HEK293 (cell line): ENCODE measurements around the gene CDC14B.

Experiments
- CTCF ChIA-PET: fragments of 350-600 bp; formaldehyde crosslinking; extraction: SDS; loops from one replicate; lab custom pipeline; 2021; ENCODE audit warnings: antibody characterized with exemption; lab: Yijun Ruan, JAX
- POLR2A ChIA-PET: fragments of 300-600 bp; formaldehyde crosslinking; extraction: SDS; loops from one replicate; lab custom pipeline; 2020; ENCODE audit warnings: antibody characterized with exemption, inconsistent platforms; lab: Yijun Ruan, JAX
- H3K27ac ChIP-seq: fragments of 200-500 bp; sonication (Bioruptor generic); 2 replicates; pipeline ENCODE4 v1.5.1; 2014; ENCODE audit warnings: low read depth, low read length, control low read depth, inconsistent platforms; ENCODE audit errors: extremely low read depth
- H3K36me3 ChIP-seq, 2 experiments: fragments of 200-500 bp in 1 of 2; sonication (Bioruptor generic) in 1 of 2; 1 replicate in 1 of 2; 2 replicates in 1 of 2; pipeline ENCODE4 v1.5.1; 2014 to 2017; ENCODE audit warnings: inconsistent platforms in 2 of 2, low read length in 2 of 2; ENCODE audit not compliant: control insufficient read depth in 2 of 2, insufficient read depth in 1 of 2
- H3K4me1 ChIP-seq: fragments of 200-500 bp; sonication (Bioruptor generic); 2 replicates; pipeline ENCODE4 v1.5.1; 2014; ENCODE audit warnings: mild to moderate bottlenecking, low read length, inconsistent platforms; ENCODE audit not compliant: control insufficient read depth, insufficient read depth
- H3K4me3 ChIP-seq: 2 replicates; pipeline ENCODE4 v1.5.1; 2011; ENCODE audit warnings: low read depth, mild to moderate bottlenecking, control low read depth, low read length, moderate library complexity
- H3K9me3 ChIP-seq: fragments of 200-500 bp; sonication (Bioruptor generic); 2 replicates; pipeline ENCODE4 v1.5.1; 2014; ENCODE audit warnings: low read depth, low read length, inconsistent platforms; ENCODE audit not compliant: control insufficient read depth, insufficient read depth
- EGR2 ChIP-seq: fragments of 450-650 bp; formaldehyde crosslinking; IDR thresholded peaks from 2 replicates; pipeline ENCODE4 v1.5.1; 2016; ENCODE audit warnings: low read depth, missing biosample characterization, missing genetic modification characterization
- GLI4 ChIP-seq: fragments of 450-650 bp; formaldehyde crosslinking; IDR thresholded peaks from 2 replicates; pipeline ENCODE4 v1.5.1; 2016; ENCODE audit warnings: missing biosample characterization, missing genetic modification characterization
- MEIS1 ChIP-seq: sonication (generic); formaldehyde crosslinking; IDR thresholded peaks from 2 replicates; pipeline ENCODE4 v1.8.1; 2022; ENCODE audit warnings: missing genetic modification reagents, mild to moderate bottlenecking, borderline replicate concordance
- MZF1 ChIP-seq: fragments of 450-650 bp; formaldehyde crosslinking; IDR thresholded peaks from 2 replicates; pipeline ENCODE4 v1.5.1; 2017; ENCODE audit warnings: missing biosample characterization, missing genetic modification characterization, borderline replicate concordance
- REST ChIP-seq: fragments of 450-650 bp; formaldehyde crosslinking; IDR thresholded peaks from 2 replicates; pipeline ENCODE4 v1.5.1; 2016; ENCODE audit warnings: missing biosample characterization, missing genetic modification characterization
- ZNF138 ChIP-seq: fragments of 450-650 bp; formaldehyde crosslinking; IDR thresholded peaks from 2 replicates; pipeline ENCODE4 v1.5.1; 2016; ENCODE audit warnings: missing biosample characterization, missing genetic modification characterization, borderline replicate concordance
- ZNF16 ChIP-seq: fragments of 450-650 bp; formaldehyde crosslinking; IDR thresholded peaks from 2 replicates; pipeline ENCODE4 v1.5.1; 2016; ENCODE audit warnings: low read depth, missing biosample characterization, missing genetic modification characterization
- ZNF175 ChIP-seq: fragments of 450-650 bp; formaldehyde crosslinking; IDR thresholded peaks from 2 replicates; pipeline ENCODE4 v1.5.1; 2016; ENCODE audit warnings: missing biosample characterization, missing genetic modification characterization
- ZNF19 ChIP-seq: fragments of 450-650 bp; formaldehyde crosslinking; IDR thresholded peaks from 2 replicates; pipeline ENCODE4; 2016; ENCODE audit warnings: missing biosample characterization, missing genetic modification characterization, low read depth
- ZNF26 ChIP-seq: fragments of 450-650 bp; formaldehyde crosslinking; IDR thresholded peaks from 2 replicates; pipeline ENCODE4 v1.5.1; 2016; ENCODE audit warnings: missing biosample characterization, missing genetic modification characterization
- ZNF324 ChIP-seq: fragments of 450-650 bp; formaldehyde crosslinking; IDR thresholded peaks from 2 replicates; pipeline ENCODE4 v1.5.1; 2016; ENCODE audit warnings: missing biosample characterization, missing genetic modification characterization
- ZNF530 ChIP-seq: fragments of 450-650 bp; formaldehyde crosslinking; IDR thresholded peaks from 2 replicates; pipeline ENCODE4 v1.5.1; 2016; ENCODE audit warnings: low read depth, missing biosample characterization, missing genetic modification characterization
- ZNF544 ChIP-seq: fragments of 450-650 bp; formaldehyde crosslinking; IDR thresholded peaks from 2 replicates; pipeline ENCODE4 v1.5.0; 2017; ENCODE audit warnings: missing biosample characterization, missing genetic modification characterization
- ZNF664 ChIP-seq: fragments of 450-650 bp; formaldehyde crosslinking; IDR thresholded peaks from 2 replicates; pipeline ENCODE4 v1.5.1; 2016; ENCODE audit warnings: missing biosample characterization, missing genetic modification characterization
- ZNF785 ChIP-seq: fragments of 450-650 bp; formaldehyde crosslinking; IDR thresholded peaks from 2 replicates; pipeline ENCODE4 v1.5.1; 2016; ENCODE audit warnings: missing biosample characterization, missing genetic modification characterization
- ZSCAN5A ChIP-seq: fragments of 450-650 bp; formaldehyde crosslinking; IDR thresholded peaks from 2 replicates; pipeline ENCODE4 v1.5.1; 2016; ENCODE audit warnings: missing biosample characterization, missing genetic modification characterization
- TF ChIP-seq, protein P1 (sequence below): fragments of 450-650 bp; IDR thresholded peaks from 2 replicates; pipeline ENCODE4 v1.5.1; 2018; ENCODE audit warnings: missing biosample characterization, mild to moderate bottlenecking, missing genetic modification characterization
- TF ChIP-seq, protein P2 (sequence below): fragments of 450-650 bp; formaldehyde crosslinking; IDR thresholded peaks from 2 replicates; pipeline ENCODE4 v1.5.1; 2016; ENCODE audit warnings: missing biosample characterization, missing genetic modification characterization

CDC14B gene

DNA sequence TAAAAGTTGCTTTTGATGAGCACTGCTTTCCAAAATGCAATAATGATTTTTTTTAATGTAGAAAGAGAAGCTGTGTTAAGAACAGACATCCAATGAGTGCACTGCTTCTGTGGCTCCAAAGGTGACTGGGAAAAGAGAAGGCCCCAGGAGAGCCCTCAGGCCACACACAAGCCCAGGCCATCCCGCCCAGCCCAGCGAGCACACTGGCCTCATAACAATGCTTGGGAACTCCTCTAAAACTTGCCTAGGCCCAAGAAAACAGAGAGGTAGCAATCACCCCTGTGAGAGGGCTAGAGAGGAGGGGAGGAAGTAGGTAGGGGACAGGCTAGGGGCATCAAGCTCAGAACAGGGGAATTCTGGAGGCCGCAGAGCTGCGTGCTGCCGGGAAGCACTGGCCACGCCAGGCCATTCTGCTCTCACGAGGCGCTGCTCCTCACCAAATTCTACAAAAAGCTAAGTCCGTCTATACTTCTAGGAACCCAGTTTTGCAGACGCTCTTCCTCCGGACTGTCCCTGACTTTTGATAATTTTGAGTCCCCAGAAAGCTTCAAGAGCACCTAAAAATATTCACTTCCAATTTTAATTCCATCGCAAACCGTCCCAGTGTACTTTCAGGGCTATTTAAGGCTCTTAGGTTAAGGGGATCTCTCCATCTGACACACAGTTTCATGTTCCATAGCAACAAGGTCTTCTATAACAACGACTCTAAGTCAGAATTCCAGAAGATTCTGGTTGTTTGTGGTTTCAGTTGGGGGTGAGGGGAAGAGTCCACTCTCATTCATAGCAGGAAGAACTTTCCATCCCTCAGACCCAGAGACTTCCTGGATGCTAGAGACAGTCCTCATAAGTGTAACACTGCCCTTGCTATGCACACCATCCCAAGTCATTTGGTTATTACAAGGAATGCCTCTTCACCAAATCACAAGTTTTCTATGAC, 118.7 kb downstream of the CDC14B start:
- peaks cover 0 to 8% of the 10 kb centered on the region in 2 experiments; a peak in 1 of 3 replicates for H3K36me3 ChIP-seq
- POLR2A ChIA-PET = no interaction called here
- no peak overlapping the region for H3K4me3 ChIP-seq
- CTCF ChIA-PET = no interaction called here
- H3K4me1 ChIP-seq = no peaks in the 10 kb centered on the region
- TF ChIP-seq ZNF324 (tag by site-specific recombination) (no peak), ZNF175 (tag by site-specific recombination) (no peak), ZNF530 (no peak), ZNF19 (tag by site-specific recombination) (no peak), ZNF138 (tag by site-specific recombination) (no peak), MZF1 (tag by site-specific recombination) (no peak), GLI4 (tag by site-specific recombination) (no peak), ZSCAN5A (tag by site-specific recombination) (no peak), ZNF544 (tag by site-specific recombination) (no peak), REST (tag by site-specific recombination) (no peak), EGR2 (tag by site-specific recombination) (no peak), ZNF785 (tag by site-specific recombination) (no peak), ZNF26 (tag by site-specific recombination) (no peak), MEIS1 (CRISPR knock-in tag) (no peak), ZNF664 (tag by site-specific recombination) (no peak), ZNF16 (tag by site-specific recombination) (no peak)
- TF ChIP-seq, protein P1, sequence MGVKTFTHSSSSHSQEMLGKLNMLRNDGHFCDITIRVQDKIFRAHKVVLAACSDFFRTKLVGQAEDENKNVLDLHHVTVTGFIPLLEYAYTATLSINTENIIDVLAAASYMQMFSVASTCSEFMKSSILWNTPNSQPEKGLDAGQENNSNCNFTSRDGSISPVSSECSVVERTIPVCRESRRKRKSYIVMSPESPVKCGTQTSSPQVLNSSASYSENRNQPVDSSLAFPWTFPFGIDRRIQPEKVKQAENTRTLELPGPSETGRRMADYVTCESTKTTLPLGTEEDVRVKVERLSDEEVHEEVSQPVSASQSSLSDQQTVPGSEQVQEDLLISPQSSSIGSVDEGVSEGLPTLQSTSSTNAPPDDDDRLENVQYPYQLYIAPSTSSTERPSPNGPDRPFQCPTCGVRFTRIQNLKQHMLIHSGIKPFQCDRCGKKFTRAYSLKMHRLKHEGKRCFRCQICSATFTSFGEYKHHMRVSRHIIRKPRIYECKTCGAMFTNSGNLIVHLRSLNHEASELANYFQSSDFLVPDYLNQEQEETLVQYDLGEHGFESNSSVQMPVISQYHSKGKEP (tag by site-specific recombination) = no peak
- TF ChIP-seq, protein P2, sequence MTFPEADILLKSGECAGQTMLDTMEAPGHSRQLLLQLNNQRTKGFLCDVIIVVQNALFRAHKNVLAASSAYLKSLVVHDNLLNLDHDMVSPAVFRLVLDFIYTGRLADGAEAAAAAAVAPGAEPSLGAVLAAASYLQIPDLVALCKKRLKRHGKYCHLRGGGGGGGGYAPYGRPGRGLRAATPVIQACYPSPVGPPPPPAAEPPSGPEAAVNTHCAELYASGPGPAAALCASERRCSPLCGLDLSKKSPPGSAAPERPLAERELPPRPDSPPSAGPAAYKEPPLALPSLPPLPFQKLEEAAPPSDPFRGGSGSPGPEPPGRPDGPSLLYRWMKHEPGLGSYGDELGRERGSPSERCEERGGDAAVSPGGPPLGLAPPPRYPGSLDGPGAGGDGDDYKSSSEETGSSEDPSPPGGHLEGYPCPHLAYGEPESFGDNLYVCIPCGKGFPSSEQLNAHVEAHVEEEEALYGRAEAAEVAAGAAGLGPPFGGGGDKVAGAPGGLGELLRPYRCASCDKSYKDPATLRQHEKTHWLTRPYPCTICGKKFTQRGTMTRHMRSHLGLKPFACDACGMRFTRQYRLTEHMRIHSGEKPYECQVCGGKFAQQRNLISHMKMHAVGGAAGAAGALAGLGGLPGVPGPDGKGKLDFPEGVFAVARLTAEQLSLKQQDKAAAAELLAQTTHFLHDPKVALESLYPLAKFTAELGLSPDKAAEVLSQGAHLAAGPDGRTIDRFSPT (tag by site-specific recombination) = no peak
- H3K9me3 ChIP-seq = no peaks in the 10 kb centered on the region
- H3K27ac ChIP-seq = no peak overlapping the region
